IMR-90 (cell line): ENCODE results near the gene ABCF3. TPM values are rescaled to one million over a fixed set of nuclear protein-coding genes. Genes with fewer than 3 reads are reported as not detected.

ENCODE experiments used
- ATAC-seq: fragments of 200-7000 bp; cut with Tn5 transposase; 2 replicates; pipeline ENCODE4 v1.9.1; 2020; ENCODE audit warnings: low read depth, mild to moderate bottlenecking, moderate library complexity
- BruUV-seq: library from RNA; stranded (reverse); fragments of 400-500 nt; replicated peaks from 2 replicates; lab custom pipeline; 2021; lab: Mats Ljungman, UMichigan
- CTCF ChIA-PET: fragments of 300-600 bp; formaldehyde crosslinking; extraction: SDS; loops from one replicate; lab custom pipeline; 2021; ENCODE audit warnings: antibody characterized with exemption; lab: Yijun Ruan, JAX
- POLR2A ChIA-PET: fragments of 300-600 bp; sonication (Branson Sonifier 250); formaldehyde crosslinking; loops from one replicate; lab custom pipeline; 2022; ENCODE audit warnings: antibody characterized with exemption; ENCODE audit not compliant: unreplicated experiment; lab: Charles Lee
- DNase-seq: peaks from one replicate; pipeline ENCODE4 v3.0.0; 2013
- H2AFZ ChIP-seq: replicated peaks from 2 replicates; pipeline ENCODE3; 2013; ENCODE audit warnings: low read length, mild to moderate bottlenecking; ENCODE audit not compliant: poor library complexity
- H2AK5ac ChIP-seq: 2 replicates; pipeline ENCODE4 v1.6.1; 2013; ENCODE audit warnings: low read depth, low read length, inconsistent platforms
- H2AK9ac ChIP-seq: replicated peaks from 2 replicates; pipeline ENCODE3; 2013; ENCODE audit warnings: mild to moderate bottlenecking, low read depth, low read length, moderate library complexity; ENCODE audit not compliant: poor library complexity
- H2BK120ac ChIP-seq: 2 replicates; pipeline ENCODE4 v1.6.1; 2013; ENCODE audit warnings: low read depth, low read length, inconsistent platforms
- H2BK15ac ChIP-seq: 3 replicates; pipeline ENCODE4 v1.6.1; 2013; ENCODE audit warnings: low read depth, low read length, inconsistent platforms
- H2BK20ac ChIP-seq: 2 replicates; pipeline ENCODE4 v1.6.1; 2013; ENCODE audit warnings: low read depth, mild to moderate bottlenecking, inconsistent platforms, low read length, moderate library complexity
- H2BK5ac ChIP-seq: 2 replicates; pipeline ENCODE4 v1.6.1; 2013; ENCODE audit warnings: mild to moderate bottlenecking, low read depth, low read length, inconsistent platforms; ENCODE audit not compliant: poor library complexity, severe bottlenecking
- H3K14ac ChIP-seq: replicated peaks from 2 replicates; pipeline ENCODE4 v1.6.1; 2013; ENCODE audit warnings: low read depth, low read length, inconsistent platforms
- H3K18ac ChIP-seq: 2 replicates; pipeline ENCODE4 v1.6.1; 2013; ENCODE audit warnings: low read depth, low read length, control low read depth
- H3K23ac ChIP-seq: 2 replicates; pipeline ENCODE4 v1.6.1; 2013; ENCODE audit warnings: low read depth, low read length, inconsistent platforms
- H3K27ac ChIP-seq: 2 replicates; pipeline ENCODE4 v1.5.1; 2013; ENCODE audit warnings: mild to moderate bottlenecking, control low read depth, low read length; ENCODE audit not compliant: insufficient read depth
- H3K27me3 ChIP-seq: 2 replicates; pipeline ENCODE4 v1.6.1; 2013; ENCODE audit warnings: low read length; ENCODE audit not compliant: control insufficient read depth, insufficient read depth
- H3K36me3 ChIP-seq: 2 replicates; pipeline ENCODE4 v1.6.1; 2013; ENCODE audit warnings: low read length, mixed read lengths; ENCODE audit not compliant: control insufficient read depth, insufficient read depth
- H3K4ac ChIP-seq: 2 replicates; pipeline ENCODE4 v1.6.1; 2013; ENCODE audit warnings: low read depth, low read length, inconsistent platforms
- H3K4me1 ChIP-seq: 2 replicates; pipeline ENCODE4 v1.6.1; 2013; ENCODE audit warnings: low read length, mixed read lengths; ENCODE audit not compliant: control insufficient read depth, insufficient read depth
- H3K4me2 ChIP-seq: 2 replicates; pipeline ENCODE4 v1.6.1; 2013; ENCODE audit warnings: low read depth, mild to moderate bottlenecking, control low read depth, low read length, moderate library complexity
- H3K4me3 ChIP-seq: 2 replicates; pipeline ENCODE4 v1.5.1; 2013; ENCODE audit warnings: low read depth, mild to moderate bottlenecking, control low read depth, low read length, moderate library complexity; ENCODE audit not compliant: insufficient read depth
- H3K56ac ChIP-seq: 2 replicates; pipeline ENCODE4 v1.6.1; 2013; ENCODE audit warnings: low read length, inconsistent platforms; ENCODE audit not compliant: insufficient read depth; ENCODE audit errors: extremely low read depth
- H3K79me1 ChIP-seq, 2 experiments: 2 replicates each; pipeline ENCODE4 v1.6.1; 2013; ENCODE audit warnings: low read length in 2 of 2, inconsistent platforms in 1 of 2, low read depth in 1 of 2
- H3K9ac ChIP-seq: 2 replicates; pipeline ENCODE4 v1.6.1; 2013; ENCODE audit warnings: low read depth, low read length, control low read depth
- H3K9me1 ChIP-seq: 2 replicates; pipeline ENCODE4 v1.6.1; 2013; ENCODE audit warnings: low read length, inconsistent platforms; ENCODE audit not compliant: insufficient read depth
- H3K9me3 ChIP-seq: 2 replicates; pipeline ENCODE4 v1.6.1; 2013; ENCODE audit warnings: low read length; ENCODE audit not compliant: control insufficient read depth, insufficient read depth
- H4K20me1 ChIP-seq: 2 replicates; pipeline ENCODE4 v1.6.1; 2013; ENCODE audit warnings: low read length, inconsistent platforms; ENCODE audit not compliant: insufficient read depth
- H4K5ac ChIP-seq: 2 replicates; pipeline ENCODE4 v1.6.1; 2013; ENCODE audit warnings: mild to moderate bottlenecking, low read depth, low read length, control low read depth
- H4K8ac ChIP-seq, 2 experiments: 2 replicates each; pipeline ENCODE4 v1.6.1; 2013; ENCODE audit warnings: low read depth in 2 of 2, low read length in 2 of 2, control low read depth in 1 of 2, inconsistent platforms in 1 of 2
- H4K91ac ChIP-seq: 2 replicates; pipeline ENCODE4 v1.6.1; 2013; ENCODE audit warnings: low read depth, low read length, inconsistent platforms; ENCODE audit not compliant: insufficient read depth
- BHLHE40 ChIP-seq: fragments of 150-350 bp; IDR thresholded peaks from 2 replicates; pipeline ENCODE4 v1.6.1; 2016; ENCODE audit warnings: mild to moderate bottlenecking, low read depth, low read length
- CEBPB ChIP-seq: IDR thresholded peaks from 2 replicates; pipeline ENCODE4 v1.6.1; 2012; ENCODE audit warnings: low read depth, low read length, improper control_type of control experiment
- ELK1 ChIP-seq: fragments of 150-350 bp; IDR thresholded peaks from 2 replicates; pipeline ENCODE4 v1.6.1; 2016; ENCODE audit warnings: low read depth, mild to moderate bottlenecking, low read length, moderate library complexity, borderline replicate concordance
- MAZ ChIP-seq: IDR thresholded peaks from 2 replicates; pipeline ENCODE4 v1.6.1; 2012; ENCODE audit warnings: low read depth, mild to moderate bottlenecking, low read length, improper control_type of control experiment, moderate library complexity, borderline replicate concordance
- MXI1 ChIP-seq: IDR thresholded peaks from 2 replicates; pipeline ENCODE4 v1.6.1; 2012; ENCODE audit warnings: low read depth, mild to moderate bottlenecking, low read length, moderate library complexity, borderline replicate concordance
- NFE2L2 ChIP-seq: fragments of 150-350 bp; IDR thresholded peaks from 2 replicates; pipeline ENCODE4 v1.6.1; 2016; ENCODE audit warnings: low read depth, mild to moderate bottlenecking, low read length
- POLR2A ChIP-seq: IDR thresholded peaks from 2 replicates; pipeline ENCODE4 v1.6.1; 2012; ENCODE audit warnings: mild to moderate bottlenecking, low read depth, low read length
- RAD21 ChIP-seq: IDR thresholded peaks from 2 replicates; pipeline ENCODE4 v1.6.1; 2012; ENCODE audit warnings: low read length, improper control_type of control experiment
- RCOR1 ChIP-seq: IDR thresholded peaks from 2 replicates; pipeline ENCODE4 v1.6.1; 2012; ENCODE audit warnings: mild to moderate bottlenecking, low read length, improper control_type of control experiment; ENCODE audit not compliant: insufficient replicate concordance
- RFX5 ChIP-seq: IDR thresholded peaks from 2 replicates; pipeline ENCODE4 v1.8.0; 2012; ENCODE audit warnings: low read depth, mild to moderate bottlenecking, low read length, moderate library complexity
- SMC3 ChIP-seq: fragments of 150-350 bp; IDR thresholded peaks from 2 replicates; pipeline ENCODE4 v1.6.1; 2016; ENCODE audit warnings: low read depth, mild to moderate bottlenecking, antibody characterized with exemption, low read length, moderate library complexity
- WGBS, 2 experiments: methylation state at CpG; one replicate each; pipeline versions ENCODE4 v1.1.5 to v1.1.7; 2013; ENCODE audit warnings: missing lambda C conversion rate in 2 of 2; ENCODE audit not compliant: insufficient read length in 1 of 2; ENCODE audit errors: extremely low coverage in 2 of 2; 5-methylcytosine and 5-hydroxymethylcytosine counted together
- dilution Hi-C: fragments of 300-500 bp; cut with HindIII; formaldehyde crosslinking; loops from one replicate; pipeline ENCODE4 v1.14.3; 2018; ENCODE audit warnings: low sequenced_read_pairs; ENCODE audit not compliant: unreplicated experiment
- in situ Hi-C: fragments of 300-500 bp; cut with MboI; formaldehyde crosslinking; loops from 3 replicates; pipeline ENCODE4 v1.14.3; 2019; ENCODE audit warnings: low sequenced_read_pairs, inconsistent platforms, mixed read lengths
- intact Hi-C: fragments of 100-400 bp; cut with micrococcal nuclease; formaldehyde crosslinking; loops from 2 replicates; pipeline ENCODE4 v1.10.0; 2022
- polyA plus RNA-seq, 3 experiments: library from polyadenylated mRNA; depleted of rRNA; stranded (reverse); fragments of >200 nt; gene quantifications; 2 replicates each; pipeline ENCODE4 v1.2.3, GENCODE V29; 2012; ENCODE audit warnings: low replicate concordance in 1 of 3
- total RNA-seq: library from RNA; depleted of rRNA; stranded (reverse); fragments of >200 nt; gene quantifications from 2 replicates; pipeline ENCODE4 v1.2.3, GENCODE V29; 2012
- TF ChIP-seq, protein P1 (sequence below): conservative IDR thresholded peaks from 2 replicates; pipeline ENCODE4 v1.5.1; 2012; ENCODE audit warnings: mild to moderate bottlenecking, low read depth, low read length, improper control_type of control experiment

The ABCF3 gene
- total and polyA plus RNA-seq, 2 of the 4 experiments (the other 2 are of a cell fraction): 36.9 to 59.2 TPM

DNA sequence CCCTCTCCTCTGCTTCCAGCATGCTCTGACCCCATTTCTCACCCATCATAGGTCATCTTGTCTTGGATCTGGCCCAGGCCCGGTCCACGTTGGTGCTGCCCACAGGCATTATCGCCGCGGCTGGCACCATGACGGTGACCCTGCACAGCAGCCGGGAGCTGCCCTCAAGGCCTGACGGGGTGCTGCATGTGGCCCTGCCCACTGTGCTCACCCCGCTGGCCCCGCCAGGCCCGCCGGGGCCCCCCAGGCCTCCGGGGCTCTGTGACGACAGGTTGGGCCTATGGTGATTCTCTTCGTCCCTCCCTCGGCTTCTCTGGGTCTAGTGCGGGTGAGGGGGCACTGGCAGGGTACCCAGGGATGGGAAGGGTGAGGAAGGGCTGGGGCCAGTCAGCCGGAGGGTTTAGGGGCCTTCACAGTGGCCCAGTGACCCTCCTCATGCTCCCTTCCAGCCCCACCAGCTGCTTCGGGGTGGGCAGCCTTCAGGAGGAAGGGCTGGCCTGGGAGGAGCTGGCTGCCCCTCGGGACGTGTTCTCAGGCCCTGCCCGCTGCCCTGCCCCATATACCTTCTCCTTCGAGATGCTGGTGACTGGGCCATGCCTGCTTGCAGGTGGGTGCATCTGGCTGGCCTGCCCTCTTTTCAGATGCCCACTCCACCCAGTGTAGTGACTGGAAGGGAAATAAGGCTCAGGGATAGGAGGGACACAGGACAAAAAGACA, 47.3 kb downstream of the ABCF3 start:
- Histone ChIP-seq H3K79me1 (no peaks in the 10 kb centered on the region), H2AK5ac (no peak overlapping the region), H3K36me3 (no peaks in the 10 kb centered on the region), H2BK5ac (no peak overlapping the region), H3K56ac (no peak overlapping the region), H4K5ac (no peak overlapping the region), H3K4me1 (no peaks in the 10 kb centered on the region; the same call in 1 of the 2 replicates), H3K9me1 (0 out of 2 replicates have a peak, but pooled peaks cover 3% of the 10 kb centered on the region), H2AFZ (no peak overlapping the region), H3K9me3 (no peaks in the 10 kb centered on the region), H2AK9ac (no peak overlapping the region), H3K27ac (no peak overlapping the region), H4K20me1 (no peaks in the 10 kb centered on the region; the same call in 1 of the 2 replicates), H3K23ac (no peak overlapping the region), H2BK20ac (no peak overlapping the region), H3K27me3 (peaks cover 63% of the 10 kb centered on the region), H4K91ac (no peak overlapping the region), H3K18ac (no peak overlapping the region), H3K4me3 (no peak overlapping the region), H3K14ac (no peak overlapping the region), H3K4ac (no peak overlapping the region), H2BK15ac (no peak overlapping the region), H2BK120ac (no peak overlapping the region), H4K8ac (no peak overlapping the region), H3K4me2 (no peak overlapping the region), H3K9ac (no peak overlapping the region)
- CTCF ChIA-PET: interaction anchor here (0.6 kb wide), 1 partner anchor 11 kb away, joined by 4 read pairs; no protein-coding TSS in a partner anchor
- POLR2A ChIA-PET: interaction anchor here (0.5 kb wide), 1 partner anchor 530 kb away, joined by 11 read pairs; no protein-coding TSS in a partner anchor
- dilution Hi-C loops: no loop called here
- WGBS, 2 experiments: 96% methylated on average over 6 of the region's 23 CpGs; no CpG with 5 or more reads in 1 of the 2 experiments
- intact Hi-C loops: no loop called here
- BruUV-seq: no TSS peak
- TF ChIP-seq, protein P1, sequence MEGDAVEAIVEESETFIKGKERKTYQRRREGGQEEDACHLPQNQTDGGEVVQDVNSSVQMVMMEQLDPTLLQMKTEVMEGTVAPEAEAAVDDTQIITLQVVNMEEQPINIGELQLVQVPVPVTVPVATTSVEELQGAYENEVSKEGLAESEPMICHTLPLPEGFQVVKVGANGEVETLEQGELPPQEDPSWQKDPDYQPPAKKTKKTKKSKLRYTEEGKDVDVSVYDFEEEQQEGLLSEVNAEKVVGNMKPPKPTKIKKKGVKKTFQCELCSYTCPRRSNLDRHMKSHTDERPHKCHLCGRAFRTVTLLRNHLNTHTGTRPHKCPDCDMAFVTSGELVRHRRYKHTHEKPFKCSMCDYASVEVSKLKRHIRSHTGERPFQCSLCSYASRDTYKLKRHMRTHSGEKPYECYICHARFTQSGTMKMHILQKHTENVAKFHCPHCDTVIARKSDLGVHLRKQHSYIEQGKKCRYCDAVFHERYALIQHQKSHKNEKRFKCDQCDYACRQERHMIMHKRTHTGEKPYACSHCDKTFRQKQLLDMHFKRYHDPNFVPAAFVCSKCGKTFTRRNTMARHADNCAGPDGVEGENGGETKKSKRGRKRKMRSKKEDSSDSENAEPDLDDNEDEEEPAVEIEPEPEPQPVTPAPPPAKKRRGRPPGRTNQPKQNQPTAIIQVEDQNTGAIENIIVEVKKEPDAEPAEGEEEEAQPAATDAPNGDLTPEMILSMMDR: no peak
- no peak for TF ChIP-seq NFE2L2
- TF ChIP-seq ELK1: no peak
- TF ChIP-seq RFX5: no peak
- no peak for TF ChIP-seq BHLHE40
- no peak for TF ChIP-seq MXI1
- TF ChIP-seq MAZ: no peak
- no peak for TF ChIP-seq SMC3
- no peak for TF ChIP-seq RCOR1
- no peak for TF ChIP-seq POLR2A
- TF ChIP-seq RAD21: no peak
- TF ChIP-seq CEBPB: no peak
- in situ Hi-C loops: no loop called here
- DNase-seq (no peak), ATAC-seq (no peak)
